Prostate gland (tissue), 2 donors: ENCODE measurements around the gene KDELR1.

Experiments used
- CTCF ChIP-seq, 4 experiments: fragments of 200-600 bp in 2 of 4; fragments of 450-650 bp in 2 of 4; sonication (generic) in 2 of 4; IDR thresholded peaks; 1 replicate in 3 of 4; 2 replicates in 1 of 4; pipeline ENCODE4 v1.5.1; 2016 to 2019; ENCODE audit warnings: antibody characterized with exemption in 4 of 4, mild to moderate bottlenecking in 2 of 4, moderate library complexity in 2 of 4
- POLR2A ChIP-seq: fragments of 450-650 bp; IDR thresholded peaks from one replicate; pipeline ENCODE4 v1.6.1; 2016; ENCODE audit warnings: antibody characterized with exemption, mild to moderate bottlenecking
- POLR2AphosphoS5 ChIP-seq: sonication (generic); formaldehyde crosslinking; IDR thresholded peaks from one replicate; pipeline ENCODE4 v1.6.1; 2017; ENCODE audit warnings: antibody characterized with exemption

GRCh38 chr19:48342414-48342738, 49.0 kb downstream of the KDELR1 start:
- TF ChIP-seq POLR2AphosphoS5 (no peak), CTCF (IDR thresholded peaks at IDR 0.05) (no peak), POLR2A (no peak)
